Esophagus muscularis mucosa (tissue), 3 donors: ENCODE measurements around the gene AGFG2.

ENCODE experiments used
- CTCF ChIP-seq, 3 experiments: fragments of 200-600 bp in 2 of 3; fragments of 450-650 bp in 1 of 3; sonication (generic) in 2 of 3; IDR thresholded peaks; one replicate each; pipeline ENCODE4 v1.5.1; 2017 to 2019; ENCODE audit warnings: antibody characterized with exemption in 3 of 3, mild to moderate bottlenecking in 2 of 3, moderate library complexity in 1 of 3
- POLR2A ChIP-seq: fragments of 450-650 bp; IDR thresholded peaks from one replicate; pipeline ENCODE4 v1.6.1; 2017; ENCODE audit warnings: antibody characterized with exemption, moderate library complexity, mild to moderate bottlenecking, low read depth
- POLR2AphosphoS5 ChIP-seq, 2 donors: sonication (generic); formaldehyde crosslinking; IDR thresholded peaks; one replicate each; pipeline ENCODE4 v1.6.1; 2017; ENCODE audit warnings: antibody characterized with exemption in 2 of 2

- TF ChIP-seq POLR2A (no peak), POLR2AphosphoS5 (IDR thresholded peaks at IDR 0.05) (no peak), CTCF (IDR thresholded peaks at IDR 0.05) (no peak)
Measured at GRCh38 chr7:100544386-100544785, 5.4 kb downstream of the AGFG2 start.
